Caco-2 (cell line): ENCODE measurements around the gene BABAM2. TPM values are rescaled to one million over a fixed set of nuclear protein-coding genes. Genes with fewer than 3 reads are reported as not detected.

Experiments used
- BruUV-seq: library from RNA; stranded (reverse); fragments of 400-500 nt; replicated peaks from 2 replicates; lab custom pipeline; 2021; lab: Mats Ljungman, UMichigan
- CTCF ChIA-PET: fragments of 300-600 bp; sonication (Branson Sonifier 250); formaldehyde crosslinking; loops from one replicate; lab custom pipeline; 2022; ENCODE audit warnings: antibody characterized with exemption; lab: Charles Lee
- POLR2A ChIA-PET: fragments of 300-600 bp; sonication (Branson Sonifier 250); formaldehyde crosslinking; loops from one replicate; lab custom pipeline; 2022; ENCODE audit warnings: antibody characterized with exemption; lab: Charles Lee
- DNase-seq, 2 experiments: peaks; one replicate each; pipeline versions ENCODE4 v3.0.0 to v3.0.0-alpha.2; 2020 to 2022
- H3K27me3 ChIP-seq: replicated peaks from 2 replicates; pipeline ENCODE4 v1.6.0; 2011; ENCODE audit warnings: low read length; ENCODE audit not compliant: control insufficient read depth, insufficient read depth
- H3K36me3 ChIP-seq: 2 replicates; pipeline ENCODE4 v1.5.1; 2011; ENCODE audit warnings: low read length; ENCODE audit not compliant: control insufficient read depth, insufficient read depth
- H3K4me1 ChIP-seq: fragments of 250-450 bp; sonication (Bioruptor Pico); 2 replicates; pipeline ENCODE4 v1.5.1; 2020; ENCODE audit warnings: mild to moderate bottlenecking
- H3K4me3 ChIP-seq: 2 replicates; pipeline ENCODE4 v1.5.1; 2011; ENCODE audit warnings: low read depth, mild to moderate bottlenecking, control low read depth, low read length
- H3K9me3 ChIP-seq: fragments of 250-450 bp; sonication (Bioruptor Pico); 2 replicates; pipeline ENCODE4 v1.5.1; 2020; ENCODE audit warnings: mild to moderate bottlenecking, moderate library complexity
- H3K27ac Mint-ChIP-seq: one replicate; pipeline ENCODE4 v1.8.0; 2022; ENCODE audit warnings: mixed read lengths; ENCODE audit not compliant: unreplicated experiment
- H3K27me3 Mint-ChIP-seq: one replicate; pipeline ENCODE4 v1.8.0; 2022; ENCODE audit warnings: mixed read lengths; ENCODE audit not compliant: insufficient read depth, unreplicated experiment
- H3K36me3 Mint-ChIP-seq: one replicate; pipeline ENCODE4 v1.8.0; 2022; ENCODE audit warnings: mild to moderate bottlenecking, mixed read lengths; ENCODE audit not compliant: insufficient read depth, unreplicated experiment
- H3K4me1 Mint-ChIP-seq: one replicate; pipeline ENCODE4 v1.8.0; 2022; ENCODE audit warnings: low read depth, mixed read lengths; ENCODE audit not compliant: unreplicated experiment
- H3K4me3 Mint-ChIP-seq: one replicate; pipeline ENCODE4 v1.8.0; 2022; ENCODE audit warnings: mild to moderate bottlenecking, moderate library complexity, mixed read lengths; ENCODE audit not compliant: unreplicated experiment
- H3K9me3 Mint-ChIP-seq: one replicate; pipeline ENCODE4 v1.8.0; 2022; ENCODE audit warnings: mixed read lengths; ENCODE audit not compliant: unreplicated experiment
- intact Hi-C: fragments of 100-400 bp; cut with micrococcal nuclease; formaldehyde crosslinking; loops from one replicate; pipeline ENCODE4 v1.10.0; 2022; ENCODE audit not compliant: unreplicated experiment
- total RNA-seq: library from RNA; stranded (reverse); gene quantifications from 2 replicates; pipeline ENCODE4 v1.2.3, GENCODE V29; 2022
- TF ChIP-seq, protein P1 (sequence below), 2 experiments: fragments of 200-600 bp in 1 of 2; IDR thresholded peaks; 1 replicate in 1 of 2; 2 replicates in 1 of 2; pipeline versions ENCODE4 v1.5.1 to v1.8.0; 2011 to 2022; ENCODE audit warnings: antibody characterized with exemption in 1 of 2, control low read depth in 1 of 2, inconsistent platforms in 1 of 2, low read depth in 1 of 2, low read length in 1 of 2, mild to moderate bottlenecking in 1 of 2, moderate library complexity in 1 of 2; ENCODE audit not compliant: insufficient read depth in 1 of 2, severe bottlenecking in 1 of 2, unreplicated experiment in 1 of 2

The BABAM2 gene
- total RNA-seq, 1 experiment from 2014 or later, result 57.3 TPM

DNA sequence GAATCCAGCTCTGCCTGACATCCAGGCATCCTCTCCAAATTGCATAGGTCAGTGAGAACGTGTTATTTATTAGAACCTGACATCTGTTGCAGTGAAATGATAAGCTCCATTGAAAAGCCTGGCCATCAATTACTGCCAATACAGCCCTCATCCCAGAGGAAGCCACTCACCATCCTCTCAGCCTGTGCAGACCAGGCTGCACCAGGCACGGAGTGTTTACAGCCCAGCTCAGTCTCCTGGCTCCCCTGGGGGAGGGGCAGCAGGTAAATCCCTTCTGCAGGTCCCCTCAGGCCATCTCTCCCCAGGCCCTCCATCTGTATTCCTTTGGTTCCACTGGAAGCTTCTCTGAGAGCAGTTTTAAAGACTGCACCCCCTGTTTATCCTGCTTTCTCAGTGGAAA lies 419.6 kb downstream of the BABAM2 start:
- Mint-ChIP-seq H3K4me3 (no peak overlapping the region), H3K36me3 (peaks cover 31% of the 10 kb centered on the region), H3K9me3 (peaks cover 12% of the 10 kb centered on the region), H3K4me1 (no peaks in the 10 kb centered on the region), H3K27me3 (no peaks in the 10 kb centered on the region), H3K27ac (peak overlapping the region; percentile 43)
- H3K4me3 ChIP-seq, result no peak overlapping the region
- TF ChIP-seq, protein P1, sequence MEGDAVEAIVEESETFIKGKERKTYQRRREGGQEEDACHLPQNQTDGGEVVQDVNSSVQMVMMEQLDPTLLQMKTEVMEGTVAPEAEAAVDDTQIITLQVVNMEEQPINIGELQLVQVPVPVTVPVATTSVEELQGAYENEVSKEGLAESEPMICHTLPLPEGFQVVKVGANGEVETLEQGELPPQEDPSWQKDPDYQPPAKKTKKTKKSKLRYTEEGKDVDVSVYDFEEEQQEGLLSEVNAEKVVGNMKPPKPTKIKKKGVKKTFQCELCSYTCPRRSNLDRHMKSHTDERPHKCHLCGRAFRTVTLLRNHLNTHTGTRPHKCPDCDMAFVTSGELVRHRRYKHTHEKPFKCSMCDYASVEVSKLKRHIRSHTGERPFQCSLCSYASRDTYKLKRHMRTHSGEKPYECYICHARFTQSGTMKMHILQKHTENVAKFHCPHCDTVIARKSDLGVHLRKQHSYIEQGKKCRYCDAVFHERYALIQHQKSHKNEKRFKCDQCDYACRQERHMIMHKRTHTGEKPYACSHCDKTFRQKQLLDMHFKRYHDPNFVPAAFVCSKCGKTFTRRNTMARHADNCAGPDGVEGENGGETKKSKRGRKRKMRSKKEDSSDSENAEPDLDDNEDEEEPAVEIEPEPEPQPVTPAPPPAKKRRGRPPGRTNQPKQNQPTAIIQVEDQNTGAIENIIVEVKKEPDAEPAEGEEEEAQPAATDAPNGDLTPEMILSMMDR (IDR thresholded peaks at IDR 0.05; ENCODE audit: insufficient read depth in 1 of 2, low read depth in 1 of 2, low read length in 1 of 2, severe bottlenecking in 1 of 2, unreplicated experiment in 1 of 2), result no peak
- H3K9me3 ChIP-seq, result peaks cover 11% of the 10 kb centered on the region
- DNase-seq, result no peak
- POLR2A ChIA-PET, result no interaction called here
- H3K36me3 ChIP-seq, result peaks cover 6% of the 10 kb centered on the region
- intact Hi-C loops, result no loop called here
- H3K27me3 ChIP-seq, result no peaks in the 10 kb centered on the region
- CTCF ChIA-PET, result interaction anchor here (0.8 kb wide), 1 partner anchor 60 kb away, joined by 5 read pairs; no protein-coding TSS in a partner anchor
- H3K4me1 ChIP-seq, result no peaks in the 10 kb centered on the region
- BruUV-seq, result no TSS peak

- no peaks in the 10 kb centered on the region for H3K27me3 ChIP-seq
- Mint-ChIP-seq H3K9me3 (peaks cover 10% of the 10 kb centered on the region), H3K27ac (no peak overlapping the region), H3K27me3 (no peaks in the 10 kb centered on the region), H3K36me3 (peaks cover 30% of the 10 kb centered on the region), H3K4me1 (no peaks in the 10 kb centered on the region), H3K4me3 (no peak overlapping the region)
- POLR2A ChIA-PET, result interaction anchor here (0.7 kb wide), 1 partner anchor 34 kb away, joined by 3 read pairs; no protein-coding TSS in a partner anchor
- no peaks in the 10 kb centered on the region for H3K4me1 ChIP-seq
- TF ChIP-seq, protein P1 (IDR thresholded peaks at IDR 0.05; ENCODE audit: insufficient read depth in 1 of 2, low read depth in 1 of 2, low read length in 1 of 2, severe bottlenecking in 1 of 2, unreplicated experiment in 1 of 2), result no peak
- no peak for DNase-seq
- CTCF ChIA-PET, result no interaction called here
- peaks cover 6% of the 10 kb centered on the region for H3K36me3 ChIP-seq
- intact Hi-C loops, result no loop called here
- no peaks in the 10 kb centered on the region for H3K9me3 ChIP-seq
- no TSS peak for BruUV-seq
- no peak overlapping the region for H3K4me3 ChIP-seq
These were observed 421.2 kb downstream of the BABAM2 start for GRCh38 chr2:28311660-28312249.

DNA sequence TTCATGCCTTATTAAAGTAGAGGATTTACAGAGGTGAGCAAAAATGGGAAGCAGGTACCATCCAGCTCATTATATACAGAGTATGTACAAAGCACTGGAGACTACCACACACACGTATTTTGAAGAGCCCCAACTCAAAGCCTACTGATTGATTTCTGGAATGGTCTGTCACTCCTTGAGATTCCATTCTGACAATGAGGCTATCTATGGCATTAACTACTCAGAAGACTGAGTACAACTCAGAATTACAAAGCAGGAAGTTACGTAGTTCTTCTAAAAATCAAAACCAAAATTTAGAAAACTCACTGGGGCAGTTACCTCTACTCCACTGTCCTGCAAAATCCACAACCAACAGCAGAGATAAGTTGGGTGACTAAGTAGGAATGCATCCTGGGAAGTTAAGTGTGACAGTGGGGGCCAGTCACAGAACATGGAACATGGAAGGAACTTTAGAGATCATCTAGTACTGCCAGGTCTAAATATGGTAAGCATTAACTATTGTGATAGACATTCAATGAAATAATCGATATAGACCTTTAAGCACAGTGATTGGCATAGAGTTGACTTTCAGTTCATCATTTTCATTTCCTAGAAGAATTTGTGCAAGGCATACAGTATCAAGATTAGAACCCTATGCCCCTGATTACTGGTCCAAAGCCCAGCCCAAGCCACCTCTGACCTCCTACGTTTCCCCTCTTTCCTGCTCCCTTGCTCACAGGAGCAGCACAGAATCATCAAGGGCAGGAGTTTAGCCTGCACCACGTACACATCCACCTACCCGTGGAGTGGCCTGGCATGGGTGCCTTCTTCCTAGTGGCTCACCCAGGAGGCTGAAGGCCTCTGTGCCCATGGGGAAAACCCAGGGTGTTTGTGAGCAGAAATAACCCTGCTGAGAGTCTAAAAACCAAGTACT lies 422.0 kb downstream of the BABAM2 start:
- intact Hi-C loops, result no loop called here
- DNase-seq, result no peak
- H3K27me3 Mint-ChIP-seq, result no peaks in the 10 kb centered on the region
- H3K4me3 Mint-ChIP-seq, result no peak overlapping the region
- peaks cover 10% of the 10 kb centered on the region for H3K9me3 Mint-ChIP-seq
- Histone ChIP-seq H3K36me3 (peaks cover 6% of the 10 kb centered on the region), H3K4me1 (no peaks in the 10 kb centered on the region), H3K27me3 (no peaks in the 10 kb centered on the region), H3K9me3 (no peaks in the 10 kb centered on the region), H3K4me3 (no peak overlapping the region)
- TF ChIP-seq, protein P1 (IDR thresholded peaks at IDR 0.05; ENCODE audit: insufficient read depth in 1 of 2, low read depth in 1 of 2, low read length in 1 of 2, severe bottlenecking in 1 of 2, unreplicated experiment in 1 of 2), result no peak
- no peak overlapping the region for H3K27ac Mint-ChIP-seq
- ChIA-PET POLR2A (no interaction called here), CTCF (no interaction called here)
- peaks cover 30% of the 10 kb centered on the region for H3K36me3 Mint-ChIP-seq
- H3K4me1 Mint-ChIP-seq, result peaks cover 2% of the 10 kb centered on the region
- no TSS peak for BruUV-seq
